HEK293 (cell line): ENCODE data around the gene RBMS3.

Experiments
- CTCF ChIA-PET: fragments of 350-600 bp; formaldehyde crosslinking; extraction: SDS; loops from one replicate; lab custom pipeline; 2021; ENCODE audit warnings: antibody characterized with exemption; lab: Yijun Ruan, JAX
- POLR2A ChIA-PET: fragments of 300-600 bp; formaldehyde crosslinking; extraction: SDS; loops from one replicate; lab custom pipeline; 2020; ENCODE audit warnings: antibody characterized with exemption, inconsistent platforms; lab: Yijun Ruan, JAX
- H3K27ac ChIP-seq: fragments of 200-500 bp; sonication (Bioruptor generic); 2 replicates; pipeline ENCODE4 v1.5.1; 2014; ENCODE audit warnings: low read depth, low read length, control low read depth, inconsistent platforms; ENCODE audit errors: extremely low read depth
- H3K36me3 ChIP-seq, 2 experiments: fragments of 200-500 bp in 1 of 2; sonication (Bioruptor generic) in 1 of 2; 1 replicate in 1 of 2; 2 replicates in 1 of 2; pipeline ENCODE4 v1.5.1; 2014 to 2017; ENCODE audit warnings: inconsistent platforms in 2 of 2, low read length in 2 of 2; ENCODE audit not compliant: control insufficient read depth in 2 of 2, insufficient read depth in 1 of 2
- H3K4me1 ChIP-seq: fragments of 200-500 bp; sonication (Bioruptor generic); 2 replicates; pipeline ENCODE4 v1.5.1; 2014; ENCODE audit warnings: mild to moderate bottlenecking, low read length, inconsistent platforms; ENCODE audit not compliant: control insufficient read depth, insufficient read depth
- H3K4me3 ChIP-seq: 2 replicates; pipeline ENCODE4 v1.5.1; 2011; ENCODE audit warnings: low read depth, mild to moderate bottlenecking, control low read depth, low read length, moderate library complexity
- H3K9me3 ChIP-seq: fragments of 200-500 bp; sonication (Bioruptor generic); 2 replicates; pipeline ENCODE4 v1.5.1; 2014; ENCODE audit warnings: low read depth, low read length, inconsistent platforms; ENCODE audit not compliant: control insufficient read depth, insufficient read depth
- FEZF1 ChIP-seq: fragments of 450-650 bp; formaldehyde crosslinking; IDR thresholded peaks from 2 replicates; pipeline ENCODE4 v1.5.1; 2016; ENCODE audit warnings: missing biosample characterization, missing genetic modification characterization
- GLIS1 ChIP-seq: fragments of 450-650 bp; formaldehyde crosslinking; IDR thresholded peaks from 2 replicates; pipeline ENCODE4 v1.5.1; 2016; ENCODE audit warnings: missing biosample characterization, missing genetic modification characterization
- HOXD13 ChIP-seq: sonication (generic); formaldehyde crosslinking; IDR thresholded peaks from 2 replicates; pipeline ENCODE4 v1.8.0; 2022; ENCODE audit warnings: missing genetic modification reagents, borderline replicate concordance
- KLF1 ChIP-seq: fragments of 450-650 bp; formaldehyde crosslinking; IDR thresholded peaks from 2 replicates; pipeline ENCODE4 v1.5.1; 2016; ENCODE audit warnings: missing biosample characterization, missing genetic modification characterization
- OSR2 ChIP-seq: fragments of 450-650 bp; formaldehyde crosslinking; IDR thresholded peaks from 2 replicates; pipeline ENCODE4 v1.5.1; 2016; ENCODE audit warnings: missing biosample characterization, missing genetic modification characterization
- PBX3 ChIP-seq: sonication (generic); formaldehyde crosslinking; IDR thresholded peaks from 2 replicates; pipeline ENCODE4 v1.8.1; 2022; ENCODE audit warnings: mild to moderate bottlenecking, moderate library complexity, missing genetic modification reagents
- PRDM6 ChIP-seq: fragments of 450-650 bp; formaldehyde crosslinking; IDR thresholded peaks from 2 replicates; pipeline ENCODE4 v1.5.1; 2017; ENCODE audit warnings: missing biosample characterization, missing genetic modification characterization
- REPIN1 ChIP-seq: fragments of 450-650 bp; formaldehyde crosslinking; IDR thresholded peaks from 2 replicates; pipeline ENCODE4 v1.5.1; 2017; ENCODE audit warnings: missing biosample characterization, missing genetic modification characterization, low read depth
- SCRT1 ChIP-seq: fragments of 450-650 bp; formaldehyde crosslinking; IDR thresholded peaks from 2 replicates; pipeline ENCODE4 v1.5.1; 2016; ENCODE audit warnings: missing biosample characterization, missing genetic modification characterization, borderline replicate concordance
- TCF7L2 ChIP-seq: IDR thresholded peaks from 2 replicates; pipeline ENCODE4 v1.6.1; 2011; ENCODE audit warnings: low read depth, mild to moderate bottlenecking, inconsistent platforms, low read length, moderate library complexity, borderline replicate concordance
- ZBTB17 ChIP-seq: fragments of 450-650 bp; formaldehyde crosslinking; IDR thresholded peaks from 2 replicates; pipeline ENCODE4 v1.5.1; 2016; ENCODE audit warnings: missing biosample characterization, missing genetic modification characterization
- ZBTB7A ChIP-seq: fragments of 450-650 bp; formaldehyde crosslinking; IDR thresholded peaks from 2 replicates; pipeline ENCODE4 v1.5.1; 2016; ENCODE audit warnings: low read depth, missing biosample characterization, missing genetic modification characterization
- ZNF18 ChIP-seq: fragments of 450-650 bp; formaldehyde crosslinking; IDR thresholded peaks from 2 replicates; pipeline ENCODE4 v1.5.1; 2016; ENCODE audit warnings: missing biosample characterization, missing genetic modification characterization
- ZNF202 ChIP-seq: fragments of 450-650 bp; formaldehyde crosslinking; IDR thresholded peaks from 2 replicates; pipeline ENCODE4 v1.5.1; 2016; ENCODE audit warnings: missing biosample characterization, missing genetic modification characterization, borderline replicate concordance
- ZNF24 ChIP-seq: fragments of 450-650 bp; formaldehyde crosslinking; IDR thresholded peaks from 2 replicates; pipeline ENCODE4 v1.5.1; 2016; ENCODE audit warnings: missing biosample characterization, missing genetic modification characterization
- ZNF302 ChIP-seq: fragments of 450-650 bp; formaldehyde crosslinking; IDR thresholded peaks from 2 replicates; pipeline ENCODE4 v1.5.1; 2016; ENCODE audit warnings: missing biosample characterization, missing genetic modification characterization, low read depth
- ZNF335 ChIP-seq: fragments of 450-650 bp; formaldehyde crosslinking; conservative IDR thresholded peaks from 2 replicates; pipeline ENCODE4 v1.5.1; 2016; ENCODE audit warnings: missing biosample characterization, missing genetic modification characterization
- ZNF341 ChIP-seq: fragments of 450-650 bp; formaldehyde crosslinking; IDR thresholded peaks from 2 replicates; pipeline ENCODE4; 2016; ENCODE audit warnings: low read depth, missing biosample characterization, missing genetic modification characterization
- ZNF488 ChIP-seq: fragments of 450-650 bp; formaldehyde crosslinking; IDR thresholded peaks from 2 replicates; pipeline ENCODE4 v1.5.1; 2016; ENCODE audit warnings: missing biosample characterization, missing genetic modification characterization
- ZNF510 ChIP-seq: fragments of 450-650 bp; formaldehyde crosslinking; IDR thresholded peaks from 2 replicates; pipeline ENCODE4 v1.5.1; 2018; ENCODE audit warnings: mild to moderate bottlenecking, missing genetic modification characterization, missing biosample characterization; ENCODE audit not compliant: insufficient replicate concordance
- ZNF514 ChIP-seq: fragments of 450-650 bp; formaldehyde crosslinking; IDR thresholded peaks from 2 replicates; pipeline ENCODE4 v1.5.1; 2016; ENCODE audit warnings: missing biosample characterization, missing genetic modification characterization
- ZNF623 ChIP-seq: fragments of 450-650 bp; formaldehyde crosslinking; IDR thresholded peaks from 2 replicates; pipeline ENCODE4 v1.5.1; 2016; ENCODE audit warnings: missing biosample characterization, missing genetic modification characterization
- ZNF701 ChIP-seq: fragments of 450-650 bp; formaldehyde crosslinking; IDR thresholded peaks from 2 replicates; pipeline ENCODE4 v1.5.1; 2016; ENCODE audit warnings: missing biosample characterization, missing genetic modification characterization
- ZNF785 ChIP-seq: fragments of 450-650 bp; formaldehyde crosslinking; IDR thresholded peaks from 2 replicates; pipeline ENCODE4 v1.5.1; 2016; ENCODE audit warnings: missing biosample characterization, missing genetic modification characterization
- ZNF843 ChIP-seq: fragments of 450-650 bp; formaldehyde crosslinking; IDR thresholded peaks from 2 replicates; pipeline ENCODE4 v1.5.1; 2016; ENCODE audit warnings: missing biosample characterization, missing genetic modification characterization

RBMS3 gene

GRCh38 chr3:29410220-29410619 lies 129.3 kb downstream of the RBMS3 start:
- Histone ChIP-seq H3K4me3 (no peak overlapping the region), H3K9me3 (no peaks in the 10 kb centered on the region), H3K36me3 (no peaks in the 10 kb centered on the region)
- TF ChIP-seq ZBTB17 (no peak), REPIN1 (tag by site-specific recombination) (no peak)
- TF ChIP-seq, all 188 proteins: peak for 0
- ChIA-PET POLR2A (no interaction called here), CTCF (interaction anchor here (0.7 kb wide), 1 partner anchor 603 kb away, joined by 3 read pairs; no protein-coding TSS in a partner anchor)
- H3K4me1 ChIP-seq: peaks cover 12% of the 10 kb centered on the region
- no peak overlapping the region for H3K27ac ChIP-seq

GRCh38 chr3:29410660-29411405 lies 130.0 kb downstream of the RBMS3 start:
- ChIA-PET POLR2A (no interaction called here), CTCF (interaction anchor here (0.7 kb wide), 1 partner anchor 603 kb away, joined by 3 read pairs; no protein-coding TSS in a partner anchor)
- no peak overlapping the region for H3K4me3 ChIP-seq
- H3K36me3 ChIP-seq: no peaks in the 10 kb centered on the region
- H3K9me3 ChIP-seq: no peaks in the 10 kb centered on the region
- H3K27ac ChIP-seq: no peak overlapping the region
- peaks cover 12% of the 10 kb centered on the region for H3K4me1 ChIP-seq
- TF ChIP-seq TCF7L2: peak; percentile 88; the same call in 1 of the 2 replicates
- TF ChIP-seq ZNF623 (tag by site-specific recombination): no peak
- TF ChIP-seq PRDM6 (tag by site-specific recombination): peak; percentile 68
- TF ChIP-seq SCRT1: no peak
- no peak for TF ChIP-seq ZNF785 (tag by site-specific recombination)
- peak; percentile 37; the same call in 1 of the 2 replicates for TF ChIP-seq OSR2 (tag by site-specific recombination)
- no peak for TF ChIP-seq ZNF341 (tag by site-specific recombination)
- TF ChIP-seq KLF1 (tag by site-specific recombination): no peak
- TF ChIP-seq FEZF1 (tag by site-specific recombination): peak; percentile 31; the same call in 1 of the 2 replicates
- no peak for TF ChIP-seq ZNF302 (tag by site-specific recombination)
- TF ChIP-seq ZNF843 (tag by site-specific recombination): 0 out of 2 replicates have a peak, but pooled peaks have one; percentile 44
- no peak for TF ChIP-seq ZNF488 (tag by site-specific recombination)
- TF ChIP-seq, all 188 proteins: peak for 5

- ChIA-PET POLR2A (no interaction called here), CTCF (no interaction called here)
- Histone ChIP-seq H3K27ac (no peak overlapping the region), H3K9me3 (no peaks in the 10 kb centered on the region), H3K4me3 (no peak overlapping the region), H3K36me3 (no peaks in the 10 kb centered on the region), H3K4me1 (peaks cover 12% of the 10 kb centered on the region)
- TF ChIP-seq ZNF514: no peak
- no peak for TF ChIP-seq ZNF510 (tag by site-specific recombination)
- TF ChIP-seq HOXD13 (CRISPR knock-in tag): no peak
- no peak for TF ChIP-seq ZNF18 (tag by site-specific recombination)
- TF ChIP-seq ZNF701 (tag by site-specific recombination): no peak
- no peak for TF ChIP-seq ZNF24 (tag by site-specific recombination)
- no peak for TF ChIP-seq GLIS1 (tag by site-specific recombination)
- TF ChIP-seq ZNF202: no peak
- no peak for TF ChIP-seq ZNF335 (tag by site-specific recombination)
- no peak for TF ChIP-seq PBX3
- no peak for TF ChIP-seq ZBTB7A (tag by site-specific recombination)
Measured at GRCh38 chr3:29412110-29412509, 131.2 kb downstream of the RBMS3 start.
